Esophagus squamous epithelium (tissue), 5 donors: ENCODE measurements around the gene DLL4. TPM values are rescaled to one million over a fixed set of nuclear protein-coding genes. Genes with fewer than 3 reads are reported as not detected.

Experiments
- DNase-seq: peaks from one replicate; lab custom pipeline; 2025; lab: John Stamatoyannopoulos, UW
- H3K27ac ChIP-seq, 4 donors: fragments of 200-600 bp; sonication (generic); one replicate each; pipeline ENCODE4 v1.5.1; 2016 to 2019; ENCODE audit warnings: mild to moderate bottlenecking in 1 of 4
- H3K27me3 ChIP-seq, 4 donors: fragments of 200-600 bp; sonication (generic); 1 replicate in 3 of 4; 2 replicates in 1 of 4; pipeline versions ENCODE4 v1.5.1 to v1.6.0; 2017 to 2021; ENCODE audit warnings: antibody characterized with exemption in 1 of 4
- H3K36me3 ChIP-seq, 3 donors: fragments of 200-600 bp; sonication (generic); one replicate each; pipeline ENCODE4 v1.5.1; 2016 to 2019
- H3K4me1 ChIP-seq, 3 donors: fragments of 200-600 bp; sonication (generic); one replicate each; pipeline ENCODE4 v1.5.1; 2017 to 2019
- H3K4me3 ChIP-seq, 4 donors: fragments of 200-600 bp; sonication (generic); 1 replicate in 3 of 4; 2 replicates in 1 of 4; pipeline ENCODE4 v1.5.1; 2016 to 2019; ENCODE audit warnings: mild to moderate bottlenecking in 2 of 4, moderate library complexity in 1 of 4
- H3K9me3 ChIP-seq, 3 donors: fragments of 200-600 bp; sonication (generic); one replicate each; pipeline ENCODE4 v1.5.1; 2016 to 2019
- CTCF ChIP-seq, 6 experiments: fragments of 450-650 bp in 4 of 6; fragments of 200-600 bp in 2 of 6; sonication (generic) in 2 of 6; IDR thresholded peaks; one replicate each; pipeline ENCODE4 v1.5.1; 2016 to 2019; ENCODE audit warnings: antibody characterized with exemption in 6 of 6, mild to moderate bottlenecking in 4 of 6, moderate library complexity in 4 of 6
- POLR2A ChIP-seq, 4 donors: fragments of 450-650 bp; IDR thresholded peaks; one replicate each; pipeline ENCODE4 v1.6.1; 2017; ENCODE audit warnings: antibody characterized with exemption in 4 of 4, mild to moderate bottlenecking in 4 of 4, moderate library complexity in 3 of 4
- WGBS, 2 donors: methylation state at CpG; one replicate each; pipeline ENCODE4 v1.1.5; 2018; 5-methylcytosine and 5-hydroxymethylcytosine counted together
- intact Hi-C: fragments of 100-400 bp; cut with DNase I; formaldehyde crosslinking; loops from one replicate; pipeline ENCODE4 v1.15.0; 2022
- total RNA-seq, 4 donors: library from RNA; depleted of rRNA; stranded (reverse); fragments of >200 nt; gene quantifications; one replicate each; pipeline ENCODE4 v1.1.0, GENCODE V29; 2016
- donor health status: DM: yes; HTN: yes; CAD: no.

The DLL4 gene
- total RNA-seq, 4 donors from 2014 or later = 0.68 to 4.6 (median 1.3) TPM

DNA sequence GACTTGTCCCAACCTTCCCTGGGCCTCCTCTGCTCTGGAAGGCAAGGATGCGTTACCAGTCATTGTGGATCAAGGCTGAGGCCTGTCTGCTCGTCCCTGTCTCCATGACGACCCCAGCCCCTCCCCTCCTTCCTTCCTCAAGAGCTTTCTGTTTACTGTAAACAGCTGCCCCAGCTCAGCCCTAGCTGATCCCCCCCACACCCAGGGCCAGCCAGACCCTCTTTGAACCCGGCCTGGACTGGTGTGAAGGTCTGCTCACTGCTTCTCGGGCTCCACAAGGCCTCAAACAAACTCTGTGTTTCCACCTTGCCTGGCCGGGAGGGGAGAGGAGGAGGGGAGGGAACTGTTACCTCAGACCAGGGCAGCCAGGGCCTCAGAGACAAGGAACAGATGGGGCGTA lies 18.0 kb upstream of the DLL4 start:
- DNase-seq = no peak
- no peak overlapping the region for H3K4me3 ChIP-seq
- no peak overlapping the region for H3K27ac ChIP-seq
- H3K27me3 ChIP-seq = no peaks in the 10 kb centered on the region
- no peaks in the 10 kb centered on the region for H3K36me3 ChIP-seq
- H3K4me1 ChIP-seq = peaks cover 20 to 57% (median 33%) of the 10 kb centered on the region in 3 donors
- TF ChIP-seq CTCF (IDR thresholded peaks at IDR 0.05) (no peak), POLR2A (IDR thresholded peaks at IDR 0.05) (no peak)
- WGBS, 2 donors = 33 to 39% methylated on average over 3 of the region's 7 CpGs
- H3K9me3 ChIP-seq = no peaks in the 10 kb centered on the region
- intact Hi-C loops = no loop called here

DNA sequence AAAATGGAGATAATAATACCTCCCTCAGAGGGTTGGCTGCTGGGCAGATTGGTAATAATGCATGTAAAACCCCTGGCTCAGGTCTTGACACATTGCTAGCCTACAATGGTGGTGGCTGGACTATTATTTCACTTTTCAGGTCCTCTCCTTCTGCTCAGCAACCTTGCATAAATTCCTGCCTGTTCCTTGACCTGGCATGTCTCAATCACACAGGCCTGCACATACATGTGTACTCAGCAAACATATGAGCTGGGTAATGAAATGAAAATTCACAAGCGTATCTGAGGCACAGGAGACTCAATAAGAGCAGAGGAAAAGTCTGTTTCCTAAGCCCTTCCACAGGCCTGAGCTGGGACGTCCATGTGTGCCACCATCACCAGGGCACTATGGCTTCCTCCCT lies 17.4 kb upstream of the DLL4 start:
- Histone ChIP-seq H3K4me3 (no peak overlapping the region), H3K4me1 (peaks cover 14 to 51% (median 28%) of the 10 kb centered on the region in 3 donors), H3K27me3 (no peaks in the 10 kb centered on the region), H3K9me3 (no peaks in the 10 kb centered on the region), H3K36me3 (no peaks in the 10 kb centered on the region), H3K27ac (no peak overlapping the region)
- 29% methylated on average over 1 of the region's 2 CpGs; no CpG with 5 or more reads in 1 of the 2 donors for WGBS, 2 donors
- intact Hi-C loops = no loop called here
- TF ChIP-seq POLR2A (IDR thresholded peaks at IDR 0.05) (no peak), CTCF (IDR thresholded peaks at IDR 0.05) (no peak)
- DNase-seq = no peak

DNA sequence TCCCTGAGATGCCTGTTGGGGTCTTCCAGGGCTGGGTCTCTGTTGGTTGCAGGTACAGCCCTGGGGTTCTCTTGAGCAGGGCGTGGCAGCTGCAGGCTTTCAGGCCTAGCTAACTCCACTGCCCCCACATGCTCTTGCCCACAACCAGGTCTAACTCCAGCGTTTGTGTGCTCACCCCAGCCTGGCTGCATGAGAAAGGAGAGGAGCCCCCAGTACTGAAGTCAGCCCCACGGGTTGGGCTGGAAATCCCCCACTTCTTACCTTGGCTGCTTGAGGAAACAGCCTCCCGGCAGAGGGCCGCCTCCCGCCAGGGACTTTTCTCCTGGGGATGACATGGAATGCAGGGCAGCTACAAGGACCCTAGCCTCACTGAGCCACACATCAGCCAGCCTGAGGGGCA lies 16.7 kb upstream of the DLL4 start:
- Histone ChIP-seq H3K27ac (no peak overlapping the region), H3K36me3 (no peaks in the 10 kb centered on the region), H3K4me1 (peaks cover 7 to 48% (median 20%) of the 10 kb centered on the region in 3 donors), H3K4me3 (no peak overlapping the region), H3K27me3 (peaks cover 0 to 5% (median 0%) of the 10 kb centered on the region in 4 donors), H3K9me3 (no peaks in the 10 kb centered on the region)
- intact Hi-C loops = no loop called here
- no peak for DNase-seq
- TF ChIP-seq CTCF (IDR thresholded peaks at IDR 0.05) = no peak
- 45 to 77% methylated on average over 2 to 4 of the region's 6 CpGs for WGBS, 2 donors

DNA sequence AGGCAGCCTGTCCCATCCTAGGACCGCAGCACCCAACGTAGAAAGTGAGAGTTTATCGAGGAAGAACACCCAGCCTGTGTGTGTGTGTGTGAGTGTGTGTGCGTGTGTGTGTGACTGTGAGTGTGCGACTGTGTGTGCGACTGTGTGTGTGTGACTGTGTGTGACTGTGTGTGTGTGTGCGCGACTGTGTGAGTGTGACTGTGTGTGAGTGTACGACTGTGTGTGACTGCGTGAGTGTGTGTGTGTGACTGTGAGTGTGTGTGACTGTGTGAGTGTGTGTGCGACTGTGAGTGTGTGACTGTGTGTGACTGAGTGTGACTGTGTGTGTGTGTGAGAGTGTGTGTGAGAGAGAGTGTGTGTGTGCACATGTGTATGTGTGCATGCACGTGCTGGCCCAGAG lies 15.1 kb upstream of the DLL4 start:
- no peak overlapping the region for H3K27ac ChIP-seq
- WGBS, 2 donors = 96 to 97% methylated on average over 8 to 12 of the region's 12 CpGs

GRCh38 chr15:40914486-40914885 lies 14.7 kb upstream of the DLL4 start:
- Histone ChIP-seq H3K4me1 (peaks cover 6 to 41% (median 14%) of the 10 kb centered on the region in 3 donors), H3K36me3 (no peaks in the 10 kb centered on the region), H3K27ac (no peak overlapping the region), H3K4me3 (no peak overlapping the region), H3K9me3 (no peaks in the 10 kb centered on the region), H3K27me3 (peaks cover 0 to 23% (median 0%) of the 10 kb centered on the region in 4 donors)
- intact Hi-C loops = no loop called here
- TF ChIP-seq POLR2A (IDR thresholded peaks at IDR 0.05) (no peak), CTCF (IDR thresholded peaks at IDR 0.05) (no peak)
- WGBS, 2 donors = 63 to 89% methylated on average over 3 to 8 of the region's 8 CpGs
- no peak for DNase-seq

More for the DNA sequence above, 15.1 kb upstream of the DLL4 start:
- no peak for DNase-seq
- TF ChIP-seq CTCF (IDR thresholded peaks at IDR 0.05) (no peak), POLR2A (IDR thresholded peaks at IDR 0.05) (no peak)
- intact Hi-C loops = no loop called here
- H3K4me3 ChIP-seq = no peak overlapping the region
- H3K9me3 ChIP-seq = no peaks in the 10 kb centered on the region
- no peaks in the 10 kb centered on the region for H3K36me3 ChIP-seq
- H3K27me3 ChIP-seq = peaks cover 0 to 21% (median 0%) of the 10 kb centered on the region in 4 donors
- peaks cover 7 to 45% (median 17%) of the 10 kb centered on the region in 3 donors for H3K4me1 ChIP-seq
